Activated T-cell treated with anti-CD3 and anti-CD28 coated beads, Interleukin-2, amount 50 U/mL, for 4 hours (primary cell): Measurements from ENCODE around the gene GUCD1. TPM values are rescaled to one million over a fixed set of nuclear protein-coding genes. Genes with fewer than 3 reads are reported as not detected.
"Not testable (repeated sequence)": the region's sequence is repeated elsewhere in the genome, so short reads cannot be mapped to it uniquely, and the experiment has no call there.

ENCODE experiments used
- ATAC-seq, 2 donors: fragments of 200-7000 bp; cut with Tn5 transposase; one replicate each; pipeline ENCODE4 v1.10.0; 2021
- DNase-seq: peaks from one replicate; pipeline ENCODE4 v3.0.0-alpha.2; 2020
- H3K27me3 Mint-ChIP-seq: one replicate; pipeline ENCODE4 v1.8.0; 2021; ENCODE audit warnings: low read depth, mixed read lengths
- H3K36me3 Mint-ChIP-seq: one replicate; pipeline ENCODE4 v1.8.0; 2022; ENCODE audit warnings: mixed read lengths; ENCODE audit not compliant: insufficient read depth
- H3K4me1 Mint-ChIP-seq: one replicate; pipeline ENCODE4 v1.8.0; 2021; ENCODE audit warnings: low read depth, mixed read lengths
- H3K4me3 Mint-ChIP-seq: one replicate; pipeline ENCODE4 v1.8.0; 2021; ENCODE audit warnings: mild to moderate bottlenecking, moderate library complexity, mixed read lengths
- H3K9me3 Mint-ChIP-seq: one replicate; pipeline ENCODE4 v1.8.0; 2021; ENCODE audit warnings: mixed read lengths
- total RNA-seq, 3 donors: library from RNA; stranded (reverse); gene quantifications; one replicate each; pipeline ENCODE4 v1.2.1, GENCODE V29; 2021

GUCD1 gene
- 100 to 1,000 TPM in 1 of 3 donors, 10 to 100 TPM in 2; 85.9 to 105 (median 92.2) TPM for total RNA-seq

- Mint-ChIP-seq H3K36me3 (peaks cover 22% of the 10 kb centered on the region), H3K4me1 (peaks cover 59% of the 10 kb centered on the region), H3K4me3 (peak within 1 kb of the TSS; percentile 97), H3K9me3 (no peaks in the 10 kb centered on the region), H3K27me3 (no peaks in the 10 kb centered on the region)
- ATAC-seq: no peak
- peak; percentile 16 for DNase-seq
These were observed at the start of gene GUCD1 for GRCh38 chr22:24554313-24555164. TSS of gene GUCD1 (minus strand) at chr22:24555138. CDS start at chr22:24554991, 147 bp downstream.

- H3K36me3 Mint-ChIP-seq, DNase-seq, H3K27me3 Mint-ChIP-seq, H3K9me3 Mint-ChIP-seq: not testable (repeated sequence)
- Mint-ChIP-seq H3K4me1 (peaks cover 23% of the 10 kb centered on the region), H3K4me3 (peak overlapping the region; percentile 51)
- peak; percentile 12 to 19 for ATAC-seq
These were observed 49.1 kb upstream of the GUCD1 start for GRCh38 chr22:24603770-24604629.

- H3K4me1 Mint-ChIP-seq: peaks cover 23% of the 10 kb centered on the region
- not testable (repeated sequence) for H3K36me3 Mint-ChIP-seq, ATAC-seq, H3K9me3 Mint-ChIP-seq, DNase-seq, H3K27me3 Mint-ChIP-seq
- peak within 1 kb of the TSS; percentile 51 for H3K4me3 Mint-ChIP-seq
These were observed 48.2 kb upstream of the GUCD1 start, which contains the start of gene GGT1 for GRCh38 chr22:24602847-24603769. TSS of gene GGT1 (plus strand) at chr22:24603193. CDS start at chr22:24611082, 7,889 bp downstream.

- H3K9me3 Mint-ChIP-seq, H3K4me3 Mint-ChIP-seq, H3K27me3 Mint-ChIP-seq, DNase-seq, H3K36me3 Mint-ChIP-seq, ATAC-seq: not testable (repeated sequence)
- peaks cover 19% of the 10 kb centered on the region for H3K4me1 Mint-ChIP-seq
These were observed 47.3 kb upstream of the GUCD1 start for GRCh38 chr22:24602105-24602749.

GRCh38 chr22:24601217-24602104 lies 46.5 kb upstream of the GUCD1 start:
- peaks cover 2% of the 10 kb centered on the region for H3K27me3 Mint-ChIP-seq
- H3K4me1 Mint-ChIP-seq: peaks cover 17% of the 10 kb centered on the region
- no peaks in the 10 kb centered on the region for H3K36me3 Mint-ChIP-seq
- H3K4me3 Mint-ChIP-seq: no peak overlapping the region
- ATAC-seq: no peak
- no peak for DNase-seq
- H3K9me3 Mint-ChIP-seq: no peaks in the 10 kb centered on the region

- not testable (repeated sequence) for H3K27me3 Mint-ChIP-seq, H3K9me3 Mint-ChIP-seq, DNase-seq, H3K4me3 Mint-ChIP-seq, H3K36me3 Mint-ChIP-seq, ATAC-seq
- peaks cover 17% of the 10 kb centered on the region for H3K4me1 Mint-ChIP-seq
These were observed 45.2 kb upstream of the GUCD1 start for GRCh38 chr22:24599958-24600715.

GRCh38 chr22:24599514-24599913 lies 44.6 kb upstream of the GUCD1 start:
- Mint-ChIP-seq H3K9me3 (no peaks in the 10 kb centered on the region), H3K36me3 (no peaks in the 10 kb centered on the region), H3K27me3 (peaks cover 2% of the 10 kb centered on the region), H3K4me1 (peaks cover 17% of the 10 kb centered on the region), H3K4me3 (no peak overlapping the region)
- DNase-seq (no peak), ATAC-seq (no peak)

GRCh38 chr22:24597076-24597475 lies 42.1 kb upstream of the GUCD1 start:
- not testable (repeated sequence) for H3K4me3 Mint-ChIP-seq, ATAC-seq, H3K36me3 Mint-ChIP-seq, DNase-seq, H3K4me1 Mint-ChIP-seq, H3K9me3 Mint-ChIP-seq, H3K27me3 Mint-ChIP-seq

GRCh38 chr22:24595863-24596262 lies 40.9 kb upstream of the GUCD1 start:
- H3K27me3 Mint-ChIP-seq: peaks cover 9% of the 10 kb centered on the region
- no peak overlapping the region for H3K4me3 Mint-ChIP-seq
- peaks cover 4% of the 10 kb centered on the region for H3K4me1 Mint-ChIP-seq
- no peaks in the 10 kb centered on the region for H3K36me3 Mint-ChIP-seq
- ATAC-seq (no peak), DNase-seq (no peak)
- H3K9me3 Mint-ChIP-seq: no peaks in the 10 kb centered on the region

GRCh38 chr22:24595228-24595627 lies 40.3 kb upstream of the GUCD1 start:
- Mint-ChIP-seq H3K4me1 (peaks cover 4% of the 10 kb centered on the region), H3K36me3 (no peaks in the 10 kb centered on the region), H3K9me3 (no peaks in the 10 kb centered on the region), H3K4me3 (no peak overlapping the region), H3K27me3 (peaks cover 13% of the 10 kb centered on the region)
- ATAC-seq (no peak), DNase-seq (no peak)

GRCh38 chr22:24594569-24595120 lies 39.7 kb upstream of the GUCD1 start:
- no peak for ATAC-seq
- Mint-ChIP-seq H3K9me3 (no peaks in the 10 kb centered on the region), H3K4me1 (peaks cover 4% of the 10 kb centered on the region), H3K27me3 (peaks cover 13% of the 10 kb centered on the region), H3K36me3 (no peaks in the 10 kb centered on the region), H3K4me3 (no peak overlapping the region)
- no peak for DNase-seq
